ENCODE measurements around the gene CLASP2. TPM values are rescaled to one million over a fixed set of nuclear protein-coding genes. Genes with fewer than 3 reads are reported as not detected.

Gene CLASP2
- total and polyA plus RNA-seq, 2 experiments from 2014 or later = 12.3 to 30.4 TPM

- H3K9ac ChIP-seq = no peak overlapping the region
- H3K4me1 ChIP-seq (ENCODE audit: insufficient read depth) = peaks cover 20% of the 10 kb centered on the region
- H3K9me2 ChIP-seq (ENCODE audit: insufficient read depth) = no peaks in the 10 kb centered on the region
- H3K27ac ChIP-seq = no peak overlapping the region
- no peaks in the 10 kb centered on the region for H4K20me1 ChIP-seq (ENCODE audit: insufficient read depth)
- H3K9me3 ChIP-seq (ENCODE audit: low read depth) = no peaks in the 10 kb centered on the region
- WGBS, 2 experiments (ENCODE audit: low coverage in 1 of 2, low lambda C conversion rate in 2 of 2, missing lambda C conversion rate in 2 of 2) = 98% methylated on average over 3 of the region's 3 CpGs
- in situ Hi-C loops (cut with MboI) = no loop called here
- H3K27me3 ChIP-seq (replicated peaks; ENCODE audit: insufficient read depth) = no peaks in the 10 kb centered on the region
- peaks cover 23% of the 10 kb centered on the region for H3F3A ChIP-seq (ENCODE audit: insufficient read depth)
- no peak overlapping the region for H3K4me3 ChIP-seq
- H3K79me2 ChIP-seq (ENCODE audit: insufficient read depth) = no peaks in the 10 kb centered on the region
- H2AFZ ChIP-seq = no peak overlapping the region
- no peak for TF ChIP-seq EZH2phosphoT487 (IDR thresholded peaks at IDR 0.05; ENCODE audit: insufficient read depth, low read depth)
- DNase-seq = no peak
- peaks cover 8% of the 10 kb centered on the region; the same call in 1 of the 2 replicates for H3K36me3 ChIP-seq (ENCODE audit: low read depth)
- H3K4me2 ChIP-seq (ENCODE audit: unreplicated experiment) = no peak overlapping the region
Observed at GRCh38 chr3:33582234-33582633, 135.8 kb downstream of the CLASP2 start.

GRCh38 chr3:33581666-33582065, 136.4 kb downstream of the CLASP2 start:
- Histone ChIP-seq H3K27me3 (replicated peaks; ENCODE audit: insufficient read depth) (no peaks in the 10 kb centered on the region), H3K4me3 (no peak overlapping the region), H3F3A (ENCODE audit: insufficient read depth) (peaks cover 23% of the 10 kb centered on the region), H3K27ac (no peak overlapping the region), H3K9me3 (ENCODE audit: low read depth) (no peaks in the 10 kb centered on the region), H4K20me1 (ENCODE audit: insufficient read depth) (no peaks in the 10 kb centered on the region), H3K9ac (no peak overlapping the region), H2AFZ (no peak overlapping the region), H3K36me3 (ENCODE audit: low read depth) (peaks cover 7% of the 10 kb centered on the region; the same call in 1 of the 2 replicates), H3K4me2 (ENCODE audit: unreplicated experiment) (no peak overlapping the region), H3K4me1 (ENCODE audit: insufficient read depth) (peaks cover 20% of the 10 kb centered on the region), H3K9me2 (ENCODE audit: insufficient read depth) (no peaks in the 10 kb centered on the region), H3K79me2 (ENCODE audit: insufficient read depth) (no peaks in the 10 kb centered on the region)
- TF ChIP-seq EZH2phosphoT487 (IDR thresholded peaks at IDR 0.05; ENCODE audit: insufficient read depth, low read depth) (no peak), EZH2 (IDR thresholded peaks at IDR 0.05; ENCODE audit: insufficient read depth, poor library complexity, severe bottlenecking) (no peak)
- no peak for DNase-seq
- WGBS, 2 experiments (ENCODE audit: low coverage in 1 of 2, low lambda C conversion rate in 2 of 2, missing lambda C conversion rate in 2 of 2) = 91 to 93% methylated on average over 10 of the region's 10 CpGs
- in situ Hi-C loops (cut with MboI) = no loop called here

GRCh38 chr3:33579840-33580239, 138.2 kb downstream of the CLASP2 start:
- 0 out of 2 replicates have a peak overlapping the region, but pooled peaks have one; percentile 67 for H3K27ac ChIP-seq
- no peaks in the 10 kb centered on the region for H3K9me3 ChIP-seq (ENCODE audit: low read depth)
- WGBS, 2 experiments (ENCODE audit: low coverage in 1 of 2, low lambda C conversion rate in 2 of 2, missing lambda C conversion rate in 2 of 2) = 97 to 100% methylated on average over 2 of the region's 2 CpGs
- in situ Hi-C loops (cut with MboI) = no loop called here
- H3K79me2 ChIP-seq (ENCODE audit: insufficient read depth) = no peaks in the 10 kb centered on the region
- no peak overlapping the region for H3K9ac ChIP-seq
- peaks cover 23% of the 10 kb centered on the region for H3F3A ChIP-seq (ENCODE audit: insufficient read depth)
- no peak for DNase-seq
- H3K4me2 ChIP-seq (ENCODE audit: unreplicated experiment) = no peak overlapping the region
- no peaks in the 10 kb centered on the region for H3K9me2 ChIP-seq (ENCODE audit: insufficient read depth)
- no peaks in the 10 kb centered on the region for H3K27me3 ChIP-seq (replicated peaks; ENCODE audit: insufficient read depth)
- no peaks in the 10 kb centered on the region for H4K20me1 ChIP-seq (ENCODE audit: insufficient read depth)
- H3K36me3 ChIP-seq (ENCODE audit: low read depth) = peaks cover 7% of the 10 kb centered on the region; the same call in 1 of the 2 replicates
- peaks cover 20% of the 10 kb centered on the region for H3K4me1 ChIP-seq (ENCODE audit: insufficient read depth)
- no peak overlapping the region for H2AFZ ChIP-seq
- TF ChIP-seq EZH2 (IDR thresholded peaks at IDR 0.05; ENCODE audit: insufficient read depth, poor library complexity, severe bottlenecking) = no peak
- no peak for TF ChIP-seq EZH2phosphoT487 (IDR thresholded peaks at IDR 0.05; ENCODE audit: insufficient read depth, low read depth)
- H3K4me3 ChIP-seq = no peak overlapping the region

- peaks cover 23% of the 10 kb centered on the region for H3F3A ChIP-seq (ENCODE audit: insufficient read depth)
- H3K27ac ChIP-seq = peak overlapping the region; percentile 67
- H3K9me3 ChIP-seq (ENCODE audit: low read depth) = no peaks in the 10 kb centered on the region
- H3K36me3 ChIP-seq (ENCODE audit: low read depth) = peaks cover 7% of the 10 kb centered on the region; the same call in 1 of the 2 replicates
- H3K4me1 ChIP-seq (ENCODE audit: insufficient read depth) = peaks cover 20% of the 10 kb centered on the region
- H3K9me2 ChIP-seq (ENCODE audit: insufficient read depth) = no peaks in the 10 kb centered on the region
- H4K20me1 ChIP-seq (ENCODE audit: insufficient read depth) = no peaks in the 10 kb centered on the region
- peak overlapping the region; percentile 68 for H3K4me2 ChIP-seq (ENCODE audit: unreplicated experiment)
- peak overlapping the region; percentile 19; the same call in 1 of the 2 replicates for H3K9ac ChIP-seq
- no peak for TF ChIP-seq EZH2 (IDR thresholded peaks at IDR 0.05; ENCODE audit: insufficient read depth, poor library complexity, severe bottlenecking)
- TF ChIP-seq EZH2phosphoT487 (IDR thresholded peaks at IDR 0.05; ENCODE audit: insufficient read depth, low read depth) = no peak
- WGBS, 2 experiments (ENCODE audit: low coverage in 1 of 2, low lambda C conversion rate in 2 of 2, missing lambda C conversion rate in 2 of 2) = 9 to 10% methylated on average over 1 of the region's 1 CpG
- H2AFZ ChIP-seq = peak overlapping the region; percentile 54
- in situ Hi-C loops (cut with MboI) = no loop called here
- H3K4me3 ChIP-seq = peak overlapping the region; percentile 38
- H3K79me2 ChIP-seq (ENCODE audit: insufficient read depth) = no peaks in the 10 kb centered on the region
- H3K27me3 ChIP-seq (replicated peaks; ENCODE audit: insufficient read depth) = no peaks in the 10 kb centered on the region
- DNase-seq = peak; percentile 63
Observed at GRCh38 chr3:33579178-33579510, 138.9 kb downstream of the CLASP2 start.

Data from GM23248 (cell line).